Esophagus muscularis mucosa (tissue), 3 donors: ENCODE data around the gene MPP4.

Experiments
- POLR2A ChIP-seq: fragments of 450-650 bp; IDR thresholded peaks from one replicate; pipeline ENCODE4 v1.6.1; 2017; ENCODE audit warnings: antibody characterized with exemption, moderate library complexity, mild to moderate bottlenecking, low read depth
- POLR2AphosphoS5 ChIP-seq, 2 donors: sonication (generic); formaldehyde crosslinking; IDR thresholded peaks; one replicate each; pipeline ENCODE4 v1.6.1; 2017; ENCODE audit warnings: antibody characterized with exemption in 2 of 2
- TF ChIP-seq, protein P1 (sequence below), 3 experiments: fragments of 200-600 bp in 2 of 3; fragments of 450-650 bp in 1 of 3; sonication (generic) in 2 of 3; IDR thresholded peaks; one replicate each; pipeline ENCODE4 v1.5.1; 2017 to 2019; ENCODE audit warnings: antibody characterized with exemption in 3 of 3, mild to moderate bottlenecking in 2 of 3, moderate library complexity in 1 of 3

DNA sequence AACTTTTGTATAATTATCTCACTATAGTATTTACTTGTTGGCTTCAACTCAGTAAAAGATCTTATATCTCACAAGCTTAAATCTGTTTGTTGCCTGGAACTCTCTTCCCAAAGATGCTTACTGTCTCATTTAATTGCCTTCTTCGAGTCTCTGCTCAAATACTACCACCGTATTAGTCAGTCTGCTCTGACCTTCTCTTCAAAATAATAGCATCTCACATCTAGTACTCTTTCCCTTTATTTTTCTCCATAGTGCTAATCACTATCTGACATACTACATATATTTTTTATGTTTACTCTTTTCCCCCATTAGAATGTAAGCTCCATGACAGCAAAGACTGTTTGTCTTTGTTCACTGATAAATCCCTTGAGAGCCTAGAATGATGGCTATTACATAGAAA, 10.6 kb upstream of the MPP4 start:
- TF ChIP-seq, protein P1, sequence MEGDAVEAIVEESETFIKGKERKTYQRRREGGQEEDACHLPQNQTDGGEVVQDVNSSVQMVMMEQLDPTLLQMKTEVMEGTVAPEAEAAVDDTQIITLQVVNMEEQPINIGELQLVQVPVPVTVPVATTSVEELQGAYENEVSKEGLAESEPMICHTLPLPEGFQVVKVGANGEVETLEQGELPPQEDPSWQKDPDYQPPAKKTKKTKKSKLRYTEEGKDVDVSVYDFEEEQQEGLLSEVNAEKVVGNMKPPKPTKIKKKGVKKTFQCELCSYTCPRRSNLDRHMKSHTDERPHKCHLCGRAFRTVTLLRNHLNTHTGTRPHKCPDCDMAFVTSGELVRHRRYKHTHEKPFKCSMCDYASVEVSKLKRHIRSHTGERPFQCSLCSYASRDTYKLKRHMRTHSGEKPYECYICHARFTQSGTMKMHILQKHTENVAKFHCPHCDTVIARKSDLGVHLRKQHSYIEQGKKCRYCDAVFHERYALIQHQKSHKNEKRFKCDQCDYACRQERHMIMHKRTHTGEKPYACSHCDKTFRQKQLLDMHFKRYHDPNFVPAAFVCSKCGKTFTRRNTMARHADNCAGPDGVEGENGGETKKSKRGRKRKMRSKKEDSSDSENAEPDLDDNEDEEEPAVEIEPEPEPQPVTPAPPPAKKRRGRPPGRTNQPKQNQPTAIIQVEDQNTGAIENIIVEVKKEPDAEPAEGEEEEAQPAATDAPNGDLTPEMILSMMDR (IDR thresholded peaks at IDR 0.05) = no peak
- TF ChIP-seq POLR2A (no peak), POLR2AphosphoS5 (IDR thresholded peaks at IDR 0.05) (no peak)
